ENCODE results near the gene BCAS4.

DNA sequence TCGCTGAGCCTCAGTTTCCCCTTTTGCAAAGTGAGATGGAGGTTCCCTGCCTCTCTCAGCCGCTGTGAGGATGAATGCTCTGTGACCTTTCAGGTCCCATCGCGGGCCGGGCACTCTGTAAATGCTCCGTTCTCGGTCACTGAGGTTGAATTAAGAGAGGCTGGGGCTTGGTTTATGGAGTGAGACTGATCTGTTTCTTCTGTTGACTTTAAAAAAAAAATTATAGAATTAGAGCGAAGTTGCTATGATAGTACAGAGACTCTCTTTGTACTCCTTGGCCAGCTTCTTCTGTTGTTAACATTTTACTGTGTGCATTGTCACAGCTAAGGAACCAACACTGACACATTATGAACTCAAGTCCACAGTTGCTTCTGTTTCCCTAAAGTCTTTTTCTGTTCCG lies 72.0 kb downstream of the BCAS4 start:
- TF ChIP-seq, protein P1, sequence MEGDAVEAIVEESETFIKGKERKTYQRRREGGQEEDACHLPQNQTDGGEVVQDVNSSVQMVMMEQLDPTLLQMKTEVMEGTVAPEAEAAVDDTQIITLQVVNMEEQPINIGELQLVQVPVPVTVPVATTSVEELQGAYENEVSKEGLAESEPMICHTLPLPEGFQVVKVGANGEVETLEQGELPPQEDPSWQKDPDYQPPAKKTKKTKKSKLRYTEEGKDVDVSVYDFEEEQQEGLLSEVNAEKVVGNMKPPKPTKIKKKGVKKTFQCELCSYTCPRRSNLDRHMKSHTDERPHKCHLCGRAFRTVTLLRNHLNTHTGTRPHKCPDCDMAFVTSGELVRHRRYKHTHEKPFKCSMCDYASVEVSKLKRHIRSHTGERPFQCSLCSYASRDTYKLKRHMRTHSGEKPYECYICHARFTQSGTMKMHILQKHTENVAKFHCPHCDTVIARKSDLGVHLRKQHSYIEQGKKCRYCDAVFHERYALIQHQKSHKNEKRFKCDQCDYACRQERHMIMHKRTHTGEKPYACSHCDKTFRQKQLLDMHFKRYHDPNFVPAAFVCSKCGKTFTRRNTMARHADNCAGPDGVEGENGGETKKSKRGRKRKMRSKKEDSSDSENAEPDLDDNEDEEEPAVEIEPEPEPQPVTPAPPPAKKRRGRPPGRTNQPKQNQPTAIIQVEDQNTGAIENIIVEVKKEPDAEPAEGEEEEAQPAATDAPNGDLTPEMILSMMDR (IDR thresholded peaks at IDR 0.05) = no peak
- TF ChIP-seq POLR2A (IDR thresholded peaks at IDR 0.05) = no peak

All from esophagus squamous epithelium (tissue), 4 donors.